Adrenal gland (tissue), 5 donors: ENCODE data around the gene GTF2H2C.
"Not testable (repeated sequence)": the region's sequence is repeated elsewhere in the genome, so short reads cannot be mapped to it uniquely, and the experiment has no call there.

Source experiments
- POLR2A ChIP-seq, 2 donors: fragments of 450-650 bp; IDR thresholded peaks; one replicate each; pipeline ENCODE4 v1.6.1; 2017; ENCODE audit warnings: antibody characterized with exemption in 2 of 2, mild to moderate bottlenecking in 2 of 2, moderate library complexity in 1 of 2
- TF ChIP-seq, protein P1 (sequence below), 6 experiments: fragments of 450-650 bp in 4 of 6; fragments of 200-600 bp in 2 of 6; sonication (generic) in 1 of 6; IDR thresholded peaks; 1 replicate in 5 of 6; 2 replicates in 1 of 6; pipeline versions ENCODE4 v1.5.1 to v1.8.0; 2016 to 2021; ENCODE audit warnings: antibody characterized with exemption in 6 of 6, mild to moderate bottlenecking in 2 of 6, moderate library complexity in 1 of 6
- donor health status: DM: no; HTN: no; CAD: no.

DNA sequence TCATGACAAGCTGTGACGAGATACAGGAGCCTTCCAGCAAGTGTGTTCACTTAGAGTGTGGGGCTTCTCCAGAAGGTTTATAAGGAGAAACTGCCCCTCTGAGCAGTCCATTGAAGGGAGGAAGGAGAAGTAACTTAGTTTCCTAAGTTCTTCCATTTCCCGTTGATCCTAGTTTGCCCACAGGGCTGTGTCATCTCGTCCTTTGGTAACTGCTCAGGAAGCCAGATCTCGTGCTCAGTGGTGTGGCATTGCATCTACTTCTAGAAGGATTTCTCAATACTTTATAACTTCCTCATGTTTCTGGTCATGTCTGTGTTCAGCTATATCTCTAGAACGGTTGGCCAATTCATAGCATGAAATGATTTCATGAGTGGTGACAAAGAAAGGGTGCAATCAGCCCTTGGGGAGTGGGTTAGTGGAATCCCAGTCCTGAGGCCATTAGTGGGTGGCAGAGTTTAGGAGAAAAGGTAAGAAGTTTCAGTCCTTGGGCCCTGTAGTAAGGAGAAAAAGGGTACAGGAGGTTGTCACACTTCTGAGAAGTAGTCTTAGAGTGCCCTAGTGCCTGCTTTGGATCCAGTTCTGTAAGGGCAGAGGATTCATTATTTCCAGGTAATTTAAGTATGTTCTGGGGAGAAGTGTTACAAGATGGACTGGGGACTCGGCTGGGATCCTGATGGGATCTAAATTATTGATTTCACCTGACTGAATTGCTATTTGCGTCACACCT, 36.3 kb downstream of the GTF2H2C start:
- not testable (repeated sequence) for TF ChIP-seq POLR2A (IDR thresholded peaks at IDR 0.05)
- TF ChIP-seq, protein P1, sequence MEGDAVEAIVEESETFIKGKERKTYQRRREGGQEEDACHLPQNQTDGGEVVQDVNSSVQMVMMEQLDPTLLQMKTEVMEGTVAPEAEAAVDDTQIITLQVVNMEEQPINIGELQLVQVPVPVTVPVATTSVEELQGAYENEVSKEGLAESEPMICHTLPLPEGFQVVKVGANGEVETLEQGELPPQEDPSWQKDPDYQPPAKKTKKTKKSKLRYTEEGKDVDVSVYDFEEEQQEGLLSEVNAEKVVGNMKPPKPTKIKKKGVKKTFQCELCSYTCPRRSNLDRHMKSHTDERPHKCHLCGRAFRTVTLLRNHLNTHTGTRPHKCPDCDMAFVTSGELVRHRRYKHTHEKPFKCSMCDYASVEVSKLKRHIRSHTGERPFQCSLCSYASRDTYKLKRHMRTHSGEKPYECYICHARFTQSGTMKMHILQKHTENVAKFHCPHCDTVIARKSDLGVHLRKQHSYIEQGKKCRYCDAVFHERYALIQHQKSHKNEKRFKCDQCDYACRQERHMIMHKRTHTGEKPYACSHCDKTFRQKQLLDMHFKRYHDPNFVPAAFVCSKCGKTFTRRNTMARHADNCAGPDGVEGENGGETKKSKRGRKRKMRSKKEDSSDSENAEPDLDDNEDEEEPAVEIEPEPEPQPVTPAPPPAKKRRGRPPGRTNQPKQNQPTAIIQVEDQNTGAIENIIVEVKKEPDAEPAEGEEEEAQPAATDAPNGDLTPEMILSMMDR (IDR thresholded peaks at IDR 0.05): not testable (repeated sequence)
